C4-2B (cell line): ENCODE results near the gene P4HA3.

Experiments
- H3K27ac ChIP-seq: fragments of 450-650 bp; 2 replicates; pipeline ENCODE4 v1.5.1; 2017
- CTCF ChIP-seq: fragments of 450-650 bp; conservative IDR thresholded peaks from 2 replicates; pipeline ENCODE4 v1.5.1; 2017; ENCODE audit warnings: mild to moderate bottlenecking
- ZFX ChIP-seq: fragments of 450-650 bp; IDR thresholded peaks from 2 replicates; pipeline ENCODE4 v1.6.1; 2017

P4HA3 gene

GRCh38 chr11:74279256-74279655, 32.2 kb downstream of the P4HA3 start:
- TF ChIP-seq CTCF (no peak), ZFX (no peak)
- no peak overlapping the region for H3K27ac ChIP-seq

GRCh38 chr11:74278721-74279161, 32.7 kb downstream of the P4HA3 start:
- TF ChIP-seq CTCF (no peak), ZFX (no peak)
- H3K27ac ChIP-seq, result no peak overlapping the region

- TF ChIP-seq ZFX (no peak), CTCF (no peak)
- H3K27ac ChIP-seq, result no peak overlapping the region
Observed at GRCh38 chr11:74278103-74278502, 33.3 kb downstream of the P4HA3 start.

- no peak overlapping the region for H3K27ac ChIP-seq
- TF ChIP-seq CTCF, result no peak
- TF ChIP-seq ZFX, result no peak
Observed at GRCh38 chr11:74276581-74276980, 34.9 kb downstream of the P4HA3 start.

- TF ChIP-seq ZFX (no peak), CTCF (no peak)
- H3K27ac ChIP-seq, result no peak overlapping the region
Observed at GRCh38 chr11:74272276-74272675, 39.2 kb downstream of the P4HA3 start.

GRCh38 chr11:74269161-74269811, 42.2 kb downstream of the P4HA3 start:
- no peak for TF ChIP-seq ZFX
- H3K27ac ChIP-seq, result peak overlapping the region; percentile 25

- TF ChIP-seq ZFX (no peak), CTCF (no peak)
- H3K27ac ChIP-seq, result peak overlapping the region; percentile 25; the same call in 1 of the 2 replicates
Observed at GRCh38 chr11:74268456-74268855, 43.0 kb downstream of the P4HA3 start.

- TF ChIP-seq ZFX (no peak), CTCF (no peak)
Observed at GRCh38 chr11:74267014-74267413, 44.4 kb downstream of the P4HA3 start.

More at GRCh38 chr11:74267014-74267413, 44.4 kb downstream of the P4HA3 start:
- no peak overlapping the region for H3K27ac ChIP-seq
